Measurements from ENCODE around the gene PTPRG. TPM values are rescaled to one million over a fixed set of nuclear protein-coding genes. Genes with fewer than 3 reads are reported as not detected.

Gene PTPRG
- total RNA-seq, 2 donors from 2014 or later = 76.5 to 108 TPM

GRCh38 chr3:61568127-61568526 lies 6.8 kb downstream of the PTPRG start:
- no peaks in the 10 kb centered on the region for H3K9me3 ChIP-seq (ENCODE audit: control insufficient read depth, low read length)
- no peak overlapping the region for H3K9ac ChIP-seq (ENCODE audit: extremely low read depth, low read length, poor library complexity, severe bottlenecking)
- WGBS, 2 experiments (ENCODE audit: insufficient coverage in 1 of 2, insufficient read length in 1 of 2) = 94% methylated on average over 1 of the region's 1 CpG; no CpG with 5 or more reads in 1 of the 2 experiments
- H3K4me1 ChIP-seq (ENCODE audit: control insufficient read depth, insufficient read depth, low read length) = peaks cover 2% of the 10 kb centered on the region
- H3K4me3 ChIP-seq (ENCODE audit: low read length) = no peak overlapping the region
- no peak overlapping the region for H3K4me3 Mint-ChIP-seq
- H3K36me3 ChIP-seq (ENCODE audit: control insufficient read depth, insufficient read depth, low read length) = peaks cover 5% of the 10 kb centered on the region
- H3K27ac Mint-ChIP-seq = no peak overlapping the region
- no peak for DNase-seq
- H3K27me3 Mint-ChIP-seq (ENCODE audit: insufficient read depth) = no peaks in the 10 kb centered on the region
- peaks cover 62% of the 10 kb centered on the region for H3K4me1 Mint-ChIP-seq
- H3K36me3 Mint-ChIP-seq (ENCODE audit: low read depth) = peaks cover 1% of the 10 kb centered on the region
- H3K27ac ChIP-seq (ENCODE audit: low read depth, low read length) = no peak overlapping the region
- H3K27me3 ChIP-seq (ENCODE audit: control insufficient read depth, insufficient read depth, low read length, poor library complexity, severe bottlenecking) = no peaks in the 10 kb centered on the region
- no peaks in the 10 kb centered on the region for H3K9me3 Mint-ChIP-seq
- TF ChIP-seq CTCF (conservative IDR thresholded peaks at IDR 0.05) = no peak

DNA sequence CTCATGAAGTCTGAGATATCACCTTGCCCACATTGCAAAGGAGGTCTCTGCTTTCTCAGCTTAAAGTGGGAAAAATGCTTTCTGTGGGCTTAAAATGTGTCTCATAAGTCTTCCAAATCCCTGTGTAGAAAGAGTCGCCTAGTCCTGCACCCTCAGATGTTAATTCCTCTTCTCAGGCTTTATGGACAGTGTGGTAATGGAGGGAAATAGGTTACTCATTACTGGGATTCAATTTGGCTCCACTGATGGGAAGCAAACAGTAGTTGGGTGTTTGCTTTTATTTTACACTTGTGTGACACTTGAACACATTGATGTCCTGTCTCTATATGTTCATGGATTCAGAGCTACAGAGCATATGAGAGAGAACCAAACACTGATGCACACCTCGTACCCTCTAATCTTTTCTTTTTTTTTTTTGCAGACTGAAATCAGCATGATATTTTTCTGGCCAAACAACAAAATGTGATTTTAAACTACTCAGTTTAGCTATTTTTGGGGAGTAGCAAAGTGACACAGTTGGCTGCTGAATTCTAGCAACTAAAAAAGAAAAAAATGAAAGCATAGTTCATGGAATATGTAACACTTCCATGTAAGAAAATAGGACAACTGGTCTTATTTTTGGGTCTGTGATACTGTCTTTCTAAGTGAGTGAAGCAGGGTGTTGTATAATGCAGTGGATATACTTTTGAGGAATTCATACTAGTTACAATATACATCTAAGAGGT lies 8.6 kb downstream of the PTPRG start:
- peak overlapping the region; percentile 20 for H3K27ac Mint-ChIP-seq
- Histone ChIP-seq H3K36me3 (ENCODE audit: control insufficient read depth, insufficient read depth, low read length) (peaks cover 5% of the 10 kb centered on the region), H3K9ac (ENCODE audit: extremely low read depth, low read length, poor library complexity, severe bottlenecking) (no peak overlapping the region), H3K4me3 (ENCODE audit: low read length) (no peak overlapping the region), H3K9me3 (ENCODE audit: control insufficient read depth, low read length) (peaks cover 11% of the 10 kb centered on the region), H3K27ac (ENCODE audit: low read depth, low read length) (no peak overlapping the region), H3K4me1 (ENCODE audit: control insufficient read depth, insufficient read depth, low read length) (peaks cover under 1% of the 10 kb centered on the region), H3K27me3 (ENCODE audit: control insufficient read depth, insufficient read depth, low read length, poor library complexity, severe bottlenecking) (no peaks in the 10 kb centered on the region)
- H3K4me3 Mint-ChIP-seq = no peak overlapping the region
- no peak for TF ChIP-seq CTCF (conservative IDR thresholded peaks at IDR 0.05)
- DNase-seq = no peak
- H3K27me3 Mint-ChIP-seq (ENCODE audit: insufficient read depth) = no peaks in the 10 kb centered on the region
- H3K9me3 Mint-ChIP-seq = peaks cover 4% of the 10 kb centered on the region
- peaks cover 55% of the 10 kb centered on the region for H3K4me1 Mint-ChIP-seq
- 93 to 100% methylated on average over 1 to 2 of the region's 2 CpGs for WGBS, 2 experiments (ENCODE audit: insufficient coverage in 1 of 2, insufficient read length in 1 of 2)
- peaks cover 18% of the 10 kb centered on the region for H3K36me3 Mint-ChIP-seq (ENCODE audit: low read depth)

GRCh38 chr3:61570813-61571212 lies 9.4 kb downstream of the PTPRG start:
- H3K9ac ChIP-seq (ENCODE audit: extremely low read depth, low read length, poor library complexity, severe bottlenecking) = no peak overlapping the region
- H3K27me3 ChIP-seq (ENCODE audit: control insufficient read depth, insufficient read depth, low read length, poor library complexity, severe bottlenecking) = no peaks in the 10 kb centered on the region
- Mint-ChIP-seq H3K27ac (no peak overlapping the region), H3K36me3 (ENCODE audit: low read depth) (peaks cover 19% of the 10 kb centered on the region), H3K9me3 (peaks cover 4% of the 10 kb centered on the region), H3K27me3 (ENCODE audit: insufficient read depth) (no peaks in the 10 kb centered on the region), H3K4me1 (peaks cover 50% of the 10 kb centered on the region), H3K4me3 (no peak overlapping the region)
- no peak for DNase-seq
- H3K4me1 ChIP-seq (ENCODE audit: control insufficient read depth, insufficient read depth, low read length) = no peaks in the 10 kb centered on the region
- peaks cover 5% of the 10 kb centered on the region for H3K36me3 ChIP-seq (ENCODE audit: control insufficient read depth, insufficient read depth, low read length)
- H3K9me3 ChIP-seq (ENCODE audit: control insufficient read depth, low read length) = peaks cover 11% of the 10 kb centered on the region
- H3K4me3 ChIP-seq (ENCODE audit: low read length) = no peak overlapping the region
- no peak overlapping the region for H3K27ac ChIP-seq (ENCODE audit: low read depth, low read length)
- TF ChIP-seq CTCF (conservative IDR thresholded peaks at IDR 0.05) = no peak
- WGBS, 2 experiments (ENCODE audit: insufficient coverage in 1 of 2, insufficient read length in 1 of 2) = 98% methylated on average over 5 of the region's 5 CpGs; no CpG with 5 or more reads in 1 of the 2 experiments
